Inflammatory macrophage treated with lipopolysaccharide for 4 hours (primary cell): ENCODE results near the gene NFIC.
"Not testable (repeated sequence)": the region's sequence is repeated elsewhere in the genome, so short reads cannot be mapped to it uniquely, and the experiment has no call there.

Experiments
- DNase-seq: peaks from one replicate; pipeline ENCODE4 v3.0.0-alpha.2; 2020

Gene NFIC

DNA sequence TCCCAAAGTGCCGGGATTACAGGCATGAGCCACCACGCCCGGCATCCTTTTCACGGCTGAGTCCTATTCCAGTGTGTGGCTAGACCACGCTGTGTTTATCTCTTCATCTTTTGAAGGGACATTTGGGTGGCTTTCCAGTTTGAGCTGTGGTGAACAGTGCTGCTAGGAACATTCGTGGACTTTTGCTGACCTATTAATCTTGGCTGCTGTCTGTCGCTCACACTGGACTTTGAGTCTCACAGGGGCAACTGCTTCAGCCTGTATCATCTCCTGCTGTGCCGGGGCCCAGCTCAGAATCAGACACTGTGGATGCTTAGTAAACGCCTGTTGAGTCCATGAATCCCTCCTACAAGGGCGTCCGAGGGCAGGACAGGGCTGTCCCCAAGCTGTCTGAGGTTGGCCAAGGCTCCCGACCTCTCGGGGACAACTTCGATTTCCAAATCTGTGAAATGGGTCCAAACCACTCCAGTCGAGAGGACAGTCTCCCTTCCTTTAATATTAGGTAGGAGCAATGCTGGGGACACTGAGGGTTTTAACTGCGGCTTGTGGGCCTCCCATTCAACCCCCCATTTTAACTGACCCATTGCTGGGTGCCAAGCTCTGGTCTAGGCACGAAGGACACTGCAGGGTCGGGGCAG is 65.5 kb downstream of the NFIC start:
- no peak for DNase-seq

DNA sequence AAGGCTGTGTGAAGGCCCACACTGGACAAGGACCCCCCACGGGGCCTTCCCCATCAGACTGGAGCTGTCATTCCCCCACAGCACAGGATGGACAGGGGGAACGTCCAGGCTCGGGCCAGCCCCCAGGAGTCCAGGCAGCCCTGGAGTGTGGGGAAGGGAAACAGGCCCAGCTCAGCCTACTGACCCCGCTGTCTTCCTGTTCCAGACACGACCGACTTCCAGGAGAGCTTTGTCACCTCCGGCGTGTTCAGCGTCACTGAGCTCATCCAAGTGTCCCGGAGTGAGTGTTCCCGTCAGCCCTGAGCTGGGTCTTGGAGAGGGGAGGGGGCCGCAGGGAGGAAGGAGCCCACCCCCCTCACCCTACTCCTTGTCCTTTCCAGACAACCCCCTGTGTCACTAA is 66.9 kb downstream of the NFIC start:
- no peak for DNase-seq

DNA sequence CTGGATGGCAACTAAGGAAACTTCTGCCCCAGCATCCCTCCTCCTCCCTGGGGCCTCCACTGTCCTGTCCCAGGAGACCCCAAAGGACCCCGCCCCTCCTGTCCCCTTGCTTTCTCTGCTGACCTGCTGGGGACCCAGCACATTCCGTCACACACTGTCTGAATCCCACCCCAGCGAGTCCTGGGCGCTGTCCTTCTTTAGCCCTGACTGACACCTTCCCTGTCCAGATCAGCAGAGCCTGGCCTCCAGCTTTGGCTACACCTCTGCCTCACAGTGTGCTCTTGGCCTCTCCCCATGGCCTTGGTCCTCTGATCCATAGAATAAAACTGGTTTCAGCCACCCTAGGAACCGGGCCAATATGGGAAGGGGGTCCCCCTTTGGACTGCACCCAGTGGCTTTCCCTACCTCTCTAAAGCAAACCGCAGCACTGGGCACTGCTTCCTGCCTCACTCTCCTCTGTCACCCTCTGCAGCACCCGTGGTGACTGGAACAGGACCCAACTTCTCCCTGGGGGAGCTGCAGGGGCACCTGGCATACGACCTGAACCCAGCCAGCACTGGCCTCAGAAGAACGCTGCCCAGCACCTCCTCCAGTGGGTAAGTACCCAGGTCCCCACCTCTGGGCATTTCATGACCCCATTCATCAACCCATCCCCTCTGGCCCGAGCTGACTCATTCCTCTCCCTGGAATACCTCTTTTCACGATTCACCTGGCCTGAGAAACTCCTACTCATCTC is 67.6 kb downstream of the NFIC start:
- no peak for DNase-seq

DNA sequence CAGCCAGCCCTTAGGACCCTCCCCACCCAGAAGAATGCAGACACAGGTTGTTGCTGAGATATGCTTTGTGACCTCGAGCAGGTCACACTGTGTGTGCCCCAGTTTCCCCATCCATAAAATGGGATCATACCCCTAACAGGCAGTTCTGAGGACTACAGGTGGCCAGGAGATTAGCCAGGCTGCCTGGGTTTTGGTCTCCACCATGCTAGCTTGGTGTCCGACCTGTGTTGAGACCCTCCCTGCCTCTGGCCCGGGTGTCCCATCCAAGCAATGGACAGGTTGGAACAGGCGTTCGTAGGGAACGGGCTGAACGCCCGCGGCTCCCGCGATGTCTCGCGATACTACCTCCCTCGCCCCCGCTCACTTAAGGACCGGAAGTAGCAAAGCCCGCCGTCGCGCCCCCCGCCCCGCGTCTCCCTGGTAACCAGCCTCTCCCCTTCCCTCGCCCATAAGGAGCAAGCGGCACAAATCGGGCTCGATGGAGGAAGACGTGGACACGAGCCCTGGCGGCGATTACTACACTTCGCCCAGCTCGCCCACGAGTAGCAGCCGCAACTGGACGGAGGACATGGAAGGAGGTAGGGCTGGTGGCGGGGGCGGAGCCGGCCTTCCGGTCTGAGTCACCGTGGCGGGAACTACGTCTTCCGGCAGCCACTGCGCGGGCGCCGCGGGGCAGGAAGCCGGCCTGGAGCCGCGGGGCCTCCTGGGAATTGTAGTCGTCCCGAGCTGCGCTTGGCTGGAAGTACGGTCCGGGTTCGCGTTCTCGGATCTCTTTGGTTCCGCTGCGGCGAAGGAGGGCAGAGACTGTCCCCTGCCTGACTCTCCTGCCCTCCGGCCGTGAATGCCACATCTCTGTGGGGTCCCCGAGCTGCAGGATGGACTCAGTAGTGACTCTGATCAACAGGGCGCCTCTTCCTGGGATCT is 68.5 kb downstream of the NFIC start:
- peak; percentile 98 for DNase-seq

DNA sequence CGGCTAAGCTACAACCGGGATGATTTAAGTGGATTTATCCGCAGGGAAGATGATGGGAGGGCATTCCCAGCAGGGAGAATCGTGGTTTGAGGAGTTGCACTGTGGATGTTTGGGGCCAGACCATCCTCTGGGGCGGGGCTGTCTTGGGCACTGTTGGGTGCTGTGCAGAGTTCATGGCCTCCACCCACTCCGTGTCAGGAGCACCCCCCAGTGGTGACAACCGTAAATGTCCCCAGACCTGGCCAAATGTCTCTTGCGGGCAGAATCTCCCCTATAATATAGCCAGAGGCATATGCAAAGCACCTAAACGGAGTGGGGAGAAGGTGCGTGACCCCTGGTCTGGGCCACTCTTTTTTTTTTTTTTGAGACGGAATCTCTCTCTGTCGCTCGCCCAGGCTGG is 73.7 kb downstream of the NFIC start:
- DNase-seq: peak; percentile 65

DNA sequence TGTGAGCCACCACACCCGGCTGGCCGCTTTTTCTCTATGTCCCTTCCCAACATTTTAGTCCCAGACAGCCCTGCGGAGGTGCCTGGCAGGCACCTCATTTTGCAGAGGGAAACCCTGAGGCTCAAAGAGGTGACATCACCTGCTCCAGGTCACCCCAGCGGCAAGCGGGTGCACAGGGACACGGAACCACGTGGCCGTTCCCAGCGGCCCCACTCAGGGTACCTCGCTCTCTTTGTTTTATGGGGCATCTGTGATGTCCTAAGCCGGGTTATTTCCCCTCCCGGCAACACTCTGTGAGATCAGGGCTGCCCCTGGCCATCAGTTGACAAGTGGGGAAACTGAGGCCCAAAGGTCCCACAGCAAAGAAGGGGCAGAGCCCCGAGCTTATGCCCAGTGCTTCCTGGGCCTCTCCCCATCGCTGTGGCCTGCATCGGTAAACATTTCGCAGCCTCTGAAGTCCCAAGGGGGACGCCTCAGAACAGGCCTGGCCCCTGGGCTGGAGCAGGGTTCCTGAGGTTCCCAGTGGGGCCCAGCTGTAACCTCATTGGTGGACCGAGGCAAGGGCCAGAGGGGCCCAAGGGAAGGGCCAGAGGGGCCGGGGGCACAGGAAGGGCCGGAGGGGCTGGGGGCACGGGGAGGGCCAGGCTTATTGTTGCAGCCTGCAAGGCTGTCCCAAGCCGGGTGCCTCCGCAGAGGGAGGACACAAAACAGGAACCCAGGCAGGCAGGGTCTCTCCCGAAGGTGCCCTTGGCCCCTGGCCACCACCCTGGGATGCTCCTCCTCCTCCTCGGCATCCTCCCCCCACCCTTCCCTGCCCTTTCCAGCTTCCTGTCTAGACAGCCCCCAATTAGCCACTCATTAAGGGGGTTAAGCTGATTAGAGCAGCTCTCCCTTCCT is 75.0 kb downstream of the NFIC start:
- DNase-seq: no peak

DNA sequence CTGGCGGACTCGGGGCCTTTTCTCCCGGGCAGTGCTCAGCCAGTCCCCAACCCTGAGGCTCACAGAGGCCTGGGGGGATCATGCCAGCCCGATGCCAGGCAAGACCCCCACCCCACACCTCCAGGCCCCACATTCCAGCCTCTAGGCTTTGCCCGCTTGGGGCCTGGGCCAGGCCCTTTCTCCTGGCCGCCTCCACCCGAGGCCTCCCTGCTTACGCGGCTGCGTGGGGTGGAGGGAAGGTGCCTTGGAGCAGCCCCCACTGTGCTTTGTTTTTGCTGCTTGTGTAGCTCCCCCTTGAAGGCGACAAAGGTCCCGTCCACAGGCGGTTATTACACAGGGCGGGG is 75.6 kb downstream of the NFIC start:
- no peak for DNase-seq

DNA sequence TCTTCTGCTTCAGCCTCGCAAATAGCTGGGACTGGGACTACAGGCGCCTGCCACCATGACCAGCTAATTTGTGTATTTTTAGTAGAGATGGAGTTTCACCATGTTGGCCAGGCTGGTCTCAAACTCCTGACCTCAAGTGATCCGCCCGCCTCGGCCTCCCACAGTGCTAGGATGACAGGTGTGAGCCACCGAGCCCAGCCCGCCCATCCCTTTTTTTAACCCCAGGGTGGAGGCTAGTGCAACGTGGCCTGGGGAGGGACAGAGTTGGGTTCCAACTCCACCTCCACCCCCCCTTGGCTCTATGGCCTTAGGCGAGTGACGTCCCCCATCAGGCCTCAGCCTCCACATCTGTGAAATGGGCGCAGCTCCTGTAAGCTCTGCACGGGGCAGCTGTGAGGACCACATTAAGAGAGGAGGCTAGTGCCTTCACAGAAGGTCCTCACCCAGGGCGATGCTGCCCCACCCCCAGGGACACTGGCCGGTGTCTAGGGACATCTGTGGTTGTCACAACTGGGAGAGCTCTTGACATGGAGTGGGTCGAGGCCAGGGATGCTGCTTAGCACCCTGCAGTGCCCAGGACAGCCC is 76.2 kb downstream of the NFIC start:
- no peak for DNase-seq

DNA sequence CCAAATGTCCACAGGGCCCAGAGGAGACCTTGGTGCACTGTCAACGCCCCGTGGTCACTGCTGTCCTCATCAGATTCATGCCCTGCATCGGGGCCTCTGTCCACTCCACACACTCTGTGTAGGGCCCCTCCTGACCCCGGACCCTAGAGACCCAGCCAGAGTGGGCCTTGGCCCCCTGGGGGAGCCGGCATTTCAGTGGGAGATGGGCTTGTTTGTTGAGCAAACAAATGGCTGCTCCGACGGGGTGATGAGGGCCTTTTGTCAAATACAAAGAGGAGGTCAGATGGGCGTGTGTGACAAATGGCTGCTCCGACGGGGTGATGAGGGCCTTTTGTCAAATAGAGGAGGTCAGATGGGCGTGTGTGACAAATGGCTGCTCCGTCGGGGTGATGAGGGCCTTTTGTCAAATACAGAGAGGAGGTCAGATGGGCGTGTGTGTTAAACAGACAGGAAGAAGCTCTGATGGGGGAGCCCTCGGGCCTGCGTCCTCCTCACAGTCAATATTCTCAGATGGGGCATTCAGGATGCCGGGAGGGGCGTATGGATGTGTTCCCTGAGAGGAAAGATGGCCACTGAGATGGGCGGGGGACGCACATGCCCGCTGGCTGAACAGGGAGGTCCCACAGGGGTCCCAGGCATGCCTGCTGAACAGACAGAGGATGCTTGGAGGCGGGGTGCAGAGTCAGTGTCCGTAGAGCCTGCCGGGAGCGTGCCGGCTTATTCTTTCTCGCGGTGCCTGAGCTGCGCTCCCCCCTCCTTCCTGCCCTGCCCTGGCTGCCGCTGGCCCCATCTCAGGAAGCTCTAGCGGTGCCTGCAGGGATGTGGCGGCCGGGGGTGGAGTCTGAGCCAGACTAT is 77.7 kb downstream of the NFIC start:
- DNase-seq: no peak

DNA sequence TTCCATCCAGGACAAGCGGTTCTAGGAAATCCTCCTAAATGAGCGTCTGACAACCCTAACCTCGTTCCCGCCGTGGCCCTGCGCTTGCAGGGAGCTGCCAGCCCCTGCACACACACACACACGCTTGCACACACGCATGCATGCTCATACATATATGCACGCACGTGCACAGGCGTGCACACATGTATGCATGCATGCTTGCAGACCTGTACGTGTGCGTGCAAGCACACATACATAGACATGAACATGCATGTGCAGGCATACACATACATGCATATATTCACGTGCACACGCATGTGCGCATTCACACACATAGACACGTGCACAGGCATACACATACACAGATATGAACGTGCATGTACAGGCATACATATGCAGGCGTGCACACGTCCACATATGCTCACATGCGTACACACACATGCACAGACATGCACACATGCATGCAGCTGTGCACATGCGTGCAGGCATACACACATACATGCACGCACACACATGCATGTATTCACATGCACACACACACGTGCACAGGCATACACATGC is 78.4 kb downstream of the NFIC start:
- DNase-seq: no peak

DNA sequence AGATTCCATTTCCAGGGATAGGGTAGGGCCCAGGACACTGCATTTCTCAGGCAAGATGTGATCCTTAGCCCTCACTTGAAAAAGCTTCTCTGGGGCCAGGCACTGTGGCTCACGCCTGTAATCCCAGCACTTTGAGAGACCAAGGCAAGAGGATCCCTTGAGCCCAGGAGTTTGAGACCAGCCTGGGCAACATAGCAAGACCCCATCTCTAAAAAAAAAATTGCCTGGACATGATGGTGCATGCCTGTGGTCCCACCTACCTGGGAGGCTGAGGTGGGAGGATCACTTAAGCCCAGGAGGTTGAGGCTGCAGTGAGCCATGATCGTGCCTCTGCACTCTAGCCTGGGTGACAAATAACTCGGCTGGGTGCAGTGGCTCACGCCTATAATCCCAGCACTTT is 80.3 kb downstream of the NFIC start:
- not testable (repeated sequence) for DNase-seq

DNA sequence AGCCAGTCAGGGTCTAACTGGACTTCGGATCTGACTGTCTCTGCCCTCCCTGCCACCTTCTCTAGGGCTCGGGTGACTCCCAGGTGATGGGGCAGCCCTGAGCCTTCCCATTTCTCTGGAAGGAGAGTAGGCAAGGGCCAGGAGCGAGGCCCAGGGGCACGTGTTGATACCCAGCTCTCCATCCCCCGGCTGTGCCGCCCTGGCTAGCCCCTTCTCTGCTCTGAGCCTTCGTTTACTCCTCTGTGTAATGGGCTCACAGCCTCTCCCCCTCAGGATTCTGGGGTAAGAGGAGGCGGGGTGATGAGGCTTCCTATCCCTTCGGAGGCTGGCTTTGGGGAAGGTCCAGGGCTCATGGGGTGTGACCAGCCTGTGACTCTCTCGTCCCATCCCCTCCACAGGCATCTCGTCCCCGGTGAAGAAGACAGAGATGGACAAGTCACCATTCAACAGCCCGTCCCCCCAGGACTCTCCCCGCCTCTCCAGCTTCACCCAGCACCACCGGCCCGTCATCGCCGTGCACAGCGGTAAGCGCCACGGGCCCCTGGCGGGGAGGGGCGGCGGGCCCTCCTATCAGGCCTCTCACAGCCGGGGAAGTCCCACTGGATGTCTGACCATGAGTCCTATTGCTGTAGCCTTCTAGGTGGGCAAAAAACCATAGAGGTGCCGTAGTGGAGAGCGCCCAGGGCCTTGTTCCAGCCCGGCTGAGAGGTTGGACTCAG is 82.4 kb downstream of the NFIC start:
- no peak for DNase-seq

DNA sequence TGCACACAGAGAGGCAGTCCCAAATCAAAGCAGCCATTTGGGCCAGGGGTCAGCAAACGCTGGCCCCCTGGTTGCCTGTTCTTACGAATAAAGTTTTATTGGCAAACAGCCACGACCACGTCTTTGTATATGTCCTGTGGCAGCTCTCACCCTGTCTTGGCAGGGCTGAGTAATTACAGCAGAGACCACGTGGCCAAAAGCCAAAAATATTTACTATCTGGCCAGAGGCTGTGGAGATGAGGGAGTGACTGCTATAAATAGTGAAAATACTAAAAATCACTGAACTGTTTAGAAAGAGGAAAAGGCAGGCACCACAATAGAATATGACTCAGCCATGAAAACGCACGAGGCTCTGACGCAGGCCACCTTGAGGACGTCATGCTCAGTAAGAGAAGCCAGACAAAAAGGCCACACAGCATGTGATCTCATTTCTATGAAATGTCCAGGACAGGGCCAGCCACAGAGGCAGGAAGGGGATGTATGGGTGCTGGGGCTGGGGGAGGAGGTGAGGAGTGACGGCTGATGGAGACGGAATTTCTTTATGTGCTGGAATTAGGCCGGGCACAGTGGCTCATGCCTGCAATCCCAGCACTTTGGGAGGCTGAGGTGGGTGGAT is 84.5 kb downstream of the NFIC start:
- peak; percentile 99 for DNase-seq

DNA sequence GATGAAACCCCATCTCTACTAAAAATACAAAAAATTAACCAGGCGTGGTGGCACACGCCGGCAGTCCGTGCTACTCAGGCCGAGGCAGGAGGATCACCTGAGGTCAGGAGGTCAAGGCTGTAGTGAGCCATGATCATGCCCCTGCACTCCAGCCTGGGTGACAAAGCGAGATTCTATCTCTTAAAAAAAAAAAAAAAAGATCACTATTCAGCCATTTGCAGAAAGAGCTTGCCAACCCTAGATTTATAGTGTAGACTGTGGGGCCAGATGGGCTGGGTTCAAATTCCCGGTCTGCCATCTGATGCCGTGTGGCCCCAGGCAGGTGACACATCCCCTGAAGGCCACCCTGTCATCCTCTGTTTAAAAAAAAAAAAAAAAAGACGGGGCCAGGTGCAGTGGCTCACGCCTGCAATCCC is 85.1 kb downstream of the NFIC start:
- no peak for DNase-seq

DNA sequence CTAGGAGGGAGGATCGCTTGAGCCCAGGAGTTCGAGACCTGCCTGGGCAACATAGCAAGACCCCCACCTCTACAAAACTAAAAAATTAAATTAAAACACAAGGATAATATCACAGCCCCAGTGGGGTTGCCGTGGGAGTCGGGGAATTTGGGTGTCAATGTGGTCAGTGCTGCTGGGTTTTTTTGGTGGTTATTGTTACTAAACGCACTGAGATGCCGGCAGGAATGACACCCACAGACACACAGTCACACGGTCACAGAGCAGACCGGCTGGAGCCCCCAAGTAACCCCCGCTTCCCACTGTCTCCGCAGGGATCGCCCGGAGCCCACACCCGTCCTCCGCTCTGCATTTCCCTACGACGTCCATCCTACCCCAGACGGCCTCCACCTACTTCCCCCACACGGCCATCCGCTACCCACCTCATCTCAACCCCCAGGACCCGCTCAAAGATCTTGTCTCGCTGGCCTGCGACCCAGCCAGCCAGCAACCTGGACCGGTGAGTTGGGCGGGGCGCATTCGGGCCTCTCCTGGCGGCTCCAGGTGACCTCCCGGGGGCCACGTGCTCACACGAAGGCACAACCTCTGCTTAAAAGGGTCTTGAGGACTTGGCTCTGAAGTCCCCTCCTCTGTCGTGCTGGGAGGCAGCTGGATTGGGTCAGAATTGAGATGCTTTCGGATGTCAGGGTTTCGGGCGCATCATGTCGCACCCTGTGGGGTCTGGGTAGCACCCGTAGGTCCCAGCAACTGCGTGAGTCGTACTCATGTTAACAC is 86.0 kb downstream of the NFIC start:
- peak; percentile 60 for DNase-seq

DNA sequence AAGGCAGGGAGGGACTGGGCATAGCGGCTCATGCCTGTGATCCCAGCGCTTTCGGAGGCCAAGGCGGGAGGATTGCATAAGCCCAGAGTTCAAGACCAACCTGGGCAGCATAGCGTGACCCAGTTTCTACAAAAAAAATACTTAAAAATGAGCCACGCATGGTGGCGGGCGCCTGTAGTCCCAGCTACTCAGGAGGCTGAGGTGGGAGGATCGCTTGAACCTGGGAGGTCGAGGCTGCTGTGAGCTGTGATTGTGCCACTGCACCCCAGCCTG is 86.5 kb downstream of the NFIC start:
- DNase-seq: not testable (repeated sequence)

DNA sequence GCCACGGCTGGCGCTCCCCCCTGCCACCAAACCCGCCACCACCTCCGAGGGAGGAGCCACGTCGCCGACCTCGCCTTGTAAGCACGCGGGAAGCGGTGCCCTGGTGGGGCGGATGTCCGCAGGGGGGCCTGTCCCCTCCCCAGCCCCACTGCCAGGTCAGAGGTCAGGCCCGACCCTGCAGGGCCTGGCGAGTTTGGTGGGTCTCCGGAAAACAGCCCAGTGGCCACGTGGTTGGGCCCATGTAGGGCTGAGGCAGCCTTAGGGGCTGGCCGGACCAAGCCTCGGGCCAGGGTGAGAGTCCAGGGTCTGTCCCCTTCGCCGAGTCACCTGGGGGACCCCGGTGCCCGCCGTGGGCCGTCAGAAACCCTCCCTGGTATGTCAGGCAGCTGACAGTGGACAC is 87.5 kb downstream of the NFIC start:
- no peak for DNase-seq

DNA sequence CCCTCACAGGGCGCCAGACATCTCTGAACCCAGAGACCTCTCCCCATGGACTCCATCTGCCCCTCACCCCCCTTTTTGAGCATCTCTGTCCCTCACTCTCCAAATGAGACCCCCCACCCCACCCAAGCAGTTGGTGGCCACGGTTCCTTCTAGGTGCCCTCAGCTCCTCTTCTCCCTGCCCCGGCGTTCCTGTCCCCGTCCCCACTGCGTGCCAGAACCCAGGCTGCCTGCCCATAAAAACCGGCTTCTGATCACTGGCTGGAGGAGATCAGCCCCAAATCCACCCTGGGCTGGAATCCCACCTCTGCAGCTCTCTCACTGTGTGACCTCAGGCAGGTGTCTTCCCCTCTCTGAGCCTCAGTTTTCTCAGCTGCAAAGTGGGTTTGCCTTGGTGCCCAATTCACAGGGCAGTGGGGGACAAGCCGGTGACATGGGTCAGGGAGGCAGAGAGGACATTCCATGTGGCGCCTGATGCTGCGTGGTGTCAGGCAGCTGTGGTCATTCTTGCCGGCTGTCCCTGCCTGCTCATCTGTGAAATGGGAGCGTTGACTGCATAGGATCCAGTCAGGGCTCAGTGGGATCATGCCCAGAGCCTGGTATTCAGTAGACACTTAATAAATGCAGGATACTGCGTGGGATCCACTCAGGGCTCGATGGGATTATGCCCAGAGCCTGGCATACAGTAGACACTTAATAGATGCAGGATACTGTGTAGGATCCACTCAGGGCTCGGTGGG is 88.4 kb downstream of the NFIC start:
- no peak for DNase-seq
